ENCODE measurements around the gene PLAC8L1. TPM values are rescaled to one million over a fixed set of nuclear protein-coding genes. Genes with fewer than 3 reads are reported as not detected.
"Not testable (repeated sequence)": the region's sequence is repeated elsewhere in the genome, so short reads cannot be mapped to it uniquely, and the experiment has no call there.

PLAC8L1 gene
- polyA plus RNA-seq, 1 experiment, result 0.15 TPM

DNA sequence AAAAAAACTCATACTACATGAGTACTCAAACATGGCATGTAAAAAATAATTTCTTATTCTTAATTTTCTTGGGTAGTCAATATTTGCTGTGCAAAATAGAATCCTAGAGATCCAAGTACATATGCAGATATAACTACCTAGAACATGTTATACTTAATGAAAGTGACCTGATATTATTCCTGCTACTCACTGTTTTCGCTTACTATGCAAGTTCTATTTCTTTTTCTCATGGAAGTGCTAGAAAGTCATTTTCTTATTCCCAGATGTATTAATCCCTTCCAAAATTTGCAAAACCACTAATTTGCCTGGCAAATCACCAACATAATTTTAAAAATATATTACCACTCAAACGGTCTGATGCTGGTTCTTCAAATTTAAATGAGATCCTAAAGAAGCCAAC is 19.2 kb upstream of the PLAC8L1 start:
- H3K27me3 ChIP-seq (ENCODE audit: control insufficient read depth, insufficient read depth, low read length), result no peaks in the 10 kb centered on the region
- no peak overlapping the region for H3K4me3 ChIP-seq (ENCODE audit: low read depth, low read length)
- ChIA-PET CTCF (no interaction called here), POLR2A (no interaction called here)
- H3K27ac ChIP-seq (ENCODE audit: low read depth, low read length), result no peak overlapping the region
- DNase-seq (ENCODE audit: low read depth, low spot score), result no peak
- H3K9me3 ChIP-seq (ENCODE audit: control insufficient read depth, insufficient read depth, low read length), result no peaks in the 10 kb centered on the region
- TF ChIP-seq, protein P1, sequence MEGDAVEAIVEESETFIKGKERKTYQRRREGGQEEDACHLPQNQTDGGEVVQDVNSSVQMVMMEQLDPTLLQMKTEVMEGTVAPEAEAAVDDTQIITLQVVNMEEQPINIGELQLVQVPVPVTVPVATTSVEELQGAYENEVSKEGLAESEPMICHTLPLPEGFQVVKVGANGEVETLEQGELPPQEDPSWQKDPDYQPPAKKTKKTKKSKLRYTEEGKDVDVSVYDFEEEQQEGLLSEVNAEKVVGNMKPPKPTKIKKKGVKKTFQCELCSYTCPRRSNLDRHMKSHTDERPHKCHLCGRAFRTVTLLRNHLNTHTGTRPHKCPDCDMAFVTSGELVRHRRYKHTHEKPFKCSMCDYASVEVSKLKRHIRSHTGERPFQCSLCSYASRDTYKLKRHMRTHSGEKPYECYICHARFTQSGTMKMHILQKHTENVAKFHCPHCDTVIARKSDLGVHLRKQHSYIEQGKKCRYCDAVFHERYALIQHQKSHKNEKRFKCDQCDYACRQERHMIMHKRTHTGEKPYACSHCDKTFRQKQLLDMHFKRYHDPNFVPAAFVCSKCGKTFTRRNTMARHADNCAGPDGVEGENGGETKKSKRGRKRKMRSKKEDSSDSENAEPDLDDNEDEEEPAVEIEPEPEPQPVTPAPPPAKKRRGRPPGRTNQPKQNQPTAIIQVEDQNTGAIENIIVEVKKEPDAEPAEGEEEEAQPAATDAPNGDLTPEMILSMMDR (IDR thresholded peaks at IDR 0.05; ENCODE audit: low read depth, low read length), result no peak

DNA sequence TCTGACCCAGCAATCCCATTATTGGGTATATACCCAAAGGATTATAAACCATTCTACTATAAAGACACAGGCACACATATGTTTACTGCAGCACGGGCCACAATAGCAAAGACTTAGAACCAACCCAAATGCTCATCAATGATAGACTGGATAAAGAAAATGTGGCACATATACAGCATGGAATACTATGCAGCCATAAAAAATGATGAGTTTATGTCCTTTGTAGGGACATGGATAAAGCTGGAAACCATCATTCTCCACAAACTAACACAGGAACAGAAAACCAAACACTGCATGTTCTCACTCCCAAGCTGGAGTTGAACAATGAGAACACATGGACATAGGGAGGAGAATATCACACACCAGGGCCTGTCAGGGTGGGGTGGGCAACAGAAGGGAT is 16.1 kb upstream of the PLAC8L1 start:
- H3K27ac ChIP-seq (ENCODE audit: low read depth, low read length); POLR2A ChIA-PET; DNase-seq (ENCODE audit: low read depth, low spot score); H3K27me3 ChIP-seq (ENCODE audit: control insufficient read depth, insufficient read depth, low read length); H3K9me3 ChIP-seq (ENCODE audit: control insufficient read depth, insufficient read depth, low read length); H3K4me3 ChIP-seq (ENCODE audit: low read depth, low read length): not testable (repeated sequence)
- CTCF ChIA-PET, result interaction anchor here (1.3 to 3.9 kb wide), 2 partner anchors 9 to 1917 kb away, joined by 3 to 24 read pairs; no protein-coding TSS in a partner anchor

DNA sequence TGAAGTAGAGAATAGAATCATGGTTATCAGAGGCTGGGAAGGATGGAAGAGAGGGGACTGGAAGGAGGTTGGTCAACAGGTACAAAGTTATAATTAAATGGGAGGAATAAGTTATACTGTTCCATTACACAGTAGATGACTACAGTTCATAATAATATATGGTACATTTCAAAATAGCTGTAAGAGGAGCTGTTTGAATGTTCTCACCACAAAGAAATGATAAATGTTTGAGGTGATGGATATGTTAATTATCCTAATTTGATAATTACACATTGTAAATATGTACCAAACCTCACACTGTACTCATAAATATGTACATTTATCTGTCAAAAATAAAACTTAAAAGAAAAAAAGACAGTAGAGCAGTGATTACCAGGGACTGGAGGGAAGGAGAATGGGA is 12.9 kb upstream of the PLAC8L1 start:
- H3K27ac ChIP-seq (ENCODE audit: low read depth, low read length), result no peak overlapping the region
- DNase-seq (ENCODE audit: low read depth, low spot score), result no peak
- no peaks in the 10 kb centered on the region for H3K9me3 ChIP-seq (ENCODE audit: control insufficient read depth, insufficient read depth, low read length)
- TF ChIP-seq, protein P1 (IDR thresholded peaks at IDR 0.05; ENCODE audit: low read depth, low read length), result no peak
- H3K27me3 ChIP-seq (ENCODE audit: control insufficient read depth, insufficient read depth, low read length), result no peaks in the 10 kb centered on the region
- CTCF ChIA-PET, result interaction anchor here (1.0 to 3.9 kb wide), 3 partner anchors 10 to 18 kb away, joined by 3 to 24 read pairs (median 4); no protein-coding TSS in a partner anchor
- POLR2A ChIA-PET, result no interaction called here
- H3K4me3 ChIP-seq (ENCODE audit: low read depth, low read length), result no peak overlapping the region

GRCh38 chr5:146117216-146117615 is 11.8 kb upstream of the PLAC8L1 start:
- DNase-seq (ENCODE audit: low read depth, low spot score); H3K4me3 ChIP-seq (ENCODE audit: low read depth, low read length); POLR2A ChIA-PET; H3K27me3 ChIP-seq (ENCODE audit: control insufficient read depth, insufficient read depth, low read length); H3K27ac ChIP-seq (ENCODE audit: low read depth, low read length); H3K9me3 ChIP-seq (ENCODE audit: control insufficient read depth, insufficient read depth, low read length): not testable (repeated sequence)
- CTCF ChIA-PET, result interaction anchor here (0.7 to 1.3 kb wide), 2 partner anchors 11 to 1913 kb away, joined by 3 to 4 read pairs; no protein-coding TSS in a partner anchor

- CTCF ChIA-PET, result interaction anchor here (1.6 kb wide), 1 partner anchor 14 kb away, joined by 7 read pairs; no protein-coding TSS in a partner anchor
These were observed 11.0 kb upstream of the PLAC8L1 start for GRCh38 chr5:146116361-146116760.

DNA sequence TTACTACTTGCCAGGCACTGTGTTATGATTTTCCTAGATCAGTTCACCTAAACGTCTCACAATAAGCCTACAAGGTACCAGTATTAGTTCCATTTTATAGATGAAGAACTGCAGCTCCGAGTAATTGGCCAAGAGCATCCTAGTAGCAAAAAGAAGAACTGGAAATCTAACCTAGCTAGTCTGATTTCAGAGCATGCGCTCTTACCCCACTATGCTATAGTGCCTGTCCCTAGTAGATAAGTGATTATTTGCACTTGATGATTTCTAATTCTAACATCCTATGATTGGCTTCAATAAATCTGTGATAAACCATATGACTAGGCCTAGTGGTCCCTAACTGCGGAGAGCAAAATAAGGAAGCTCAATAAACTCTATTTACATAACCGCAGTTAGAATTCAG is 7.1 kb upstream of the PLAC8L1 start:
- POLR2A ChIA-PET, result no interaction called here
- Histone ChIP-seq H3K9me3 (ENCODE audit: control insufficient read depth, insufficient read depth, low read length) (no peaks in the 10 kb centered on the region), H3K27ac (ENCODE audit: low read depth, low read length) (no peak overlapping the region), H3K27me3 (ENCODE audit: control insufficient read depth, insufficient read depth, low read length) (no peaks in the 10 kb centered on the region), H3K4me3 (ENCODE audit: low read depth, low read length) (no peak overlapping the region)
- TF ChIP-seq, protein P1 (IDR thresholded peaks at IDR 0.05; ENCODE audit: low read depth, low read length), result no peak
- CTCF ChIA-PET, result interaction anchor here (1.6 kb wide), 1 partner anchor 18 kb away, joined by 8 read pairs; no protein-coding TSS in a partner anchor
- DNase-seq (ENCODE audit: low read depth, low spot score), result no peak

More at GRCh38 chr5:146116361-146116760, 11.0 kb upstream of the PLAC8L1 start:
- no peaks in the 10 kb centered on the region for H3K27me3 ChIP-seq (ENCODE audit: control insufficient read depth, insufficient read depth, low read length)
- no peaks in the 10 kb centered on the region for H3K9me3 ChIP-seq (ENCODE audit: control insufficient read depth, insufficient read depth, low read length)
- TF ChIP-seq, protein P1 (IDR thresholded peaks at IDR 0.05; ENCODE audit: low read depth, low read length), result no peak
- no peak for DNase-seq (ENCODE audit: low read depth, low spot score)
- no peak overlapping the region for H3K27ac ChIP-seq (ENCODE audit: low read depth, low read length)
- POLR2A ChIA-PET, result no interaction called here
- H3K4me3 ChIP-seq (ENCODE audit: low read depth, low read length), result no peak overlapping the region

All from AG04450 (cell line).